HL-60 (cell line): ENCODE measurements around the gene ZSCAN1.

Source experiments
- GABPA ChIP-seq: IDR thresholded peaks from 2 replicates; pipeline ENCODE4 v1.6.1; 2012; ENCODE audit warnings: low read depth
- POLR2AphosphoS5 ChIP-seq: IDR thresholded peaks from 2 replicates; pipeline ENCODE4 v1.6.1; 2012; ENCODE audit warnings: low read depth
- TF ChIP-seq, protein P1 (sequence below): IDR thresholded peaks from one replicate; pipeline ENCODE4 v1.5.1; 2011; ENCODE audit warnings: low read length, control low read depth, inconsistent platforms; ENCODE audit not compliant: insufficient read depth

DNA sequence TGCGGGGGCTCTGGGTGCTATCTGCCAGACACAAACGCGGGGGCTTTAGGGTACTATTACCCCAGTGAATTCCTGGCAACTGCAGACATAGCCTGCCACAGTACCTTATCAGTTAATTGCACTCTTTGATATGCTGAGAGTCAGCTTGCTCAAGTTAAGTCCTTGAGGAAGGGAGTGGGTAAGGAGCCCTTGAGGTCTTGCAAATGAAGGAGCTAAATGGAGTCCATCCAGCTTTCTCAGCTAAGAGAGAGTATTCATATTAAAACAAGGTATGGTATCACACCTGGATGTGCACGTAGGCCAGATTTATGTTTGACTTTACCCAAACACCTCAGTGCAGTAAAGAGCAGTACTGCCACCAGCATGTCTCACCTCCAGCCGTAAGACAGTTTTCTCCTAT lies 19.7 kb upstream of the ZSCAN1 start:
- TF ChIP-seq POLR2AphosphoS5 (no peak), GABPA (no peak)
- TF ChIP-seq, protein P1, sequence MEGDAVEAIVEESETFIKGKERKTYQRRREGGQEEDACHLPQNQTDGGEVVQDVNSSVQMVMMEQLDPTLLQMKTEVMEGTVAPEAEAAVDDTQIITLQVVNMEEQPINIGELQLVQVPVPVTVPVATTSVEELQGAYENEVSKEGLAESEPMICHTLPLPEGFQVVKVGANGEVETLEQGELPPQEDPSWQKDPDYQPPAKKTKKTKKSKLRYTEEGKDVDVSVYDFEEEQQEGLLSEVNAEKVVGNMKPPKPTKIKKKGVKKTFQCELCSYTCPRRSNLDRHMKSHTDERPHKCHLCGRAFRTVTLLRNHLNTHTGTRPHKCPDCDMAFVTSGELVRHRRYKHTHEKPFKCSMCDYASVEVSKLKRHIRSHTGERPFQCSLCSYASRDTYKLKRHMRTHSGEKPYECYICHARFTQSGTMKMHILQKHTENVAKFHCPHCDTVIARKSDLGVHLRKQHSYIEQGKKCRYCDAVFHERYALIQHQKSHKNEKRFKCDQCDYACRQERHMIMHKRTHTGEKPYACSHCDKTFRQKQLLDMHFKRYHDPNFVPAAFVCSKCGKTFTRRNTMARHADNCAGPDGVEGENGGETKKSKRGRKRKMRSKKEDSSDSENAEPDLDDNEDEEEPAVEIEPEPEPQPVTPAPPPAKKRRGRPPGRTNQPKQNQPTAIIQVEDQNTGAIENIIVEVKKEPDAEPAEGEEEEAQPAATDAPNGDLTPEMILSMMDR, result no peak
